ENCODE data around the gene CDH4. TPM values are rescaled to one million over a fixed set of nuclear protein-coding genes. Genes with fewer than 3 reads are reported as not detected.

The CDH4 gene
- total and polyA plus RNA-seq, 2 donors (not counting 1 experiment from before 2014, with no cell fraction given): not detected

GRCh38 chr20:61291166-61291829, 39.2 kb downstream of the CDH4 start:
- no peak for TF ChIP-seq EZH2 (IDR thresholded peaks at IDR 0.05; ENCODE audit: borderline replicate concordance, insufficient read depth, low read depth, low read length, poor library complexity, severe bottlenecking)
- no peak for TF ChIP-seq CTCF (IDR thresholded peaks at IDR 0.05)
- ChIA-PET POLR2A (no interaction called here), CTCF (no interaction called here)
- Histone ChIP-seq H3K9ac (ENCODE audit: low read length) (no peak overlapping the region), H3K9me3 (ENCODE audit: control extremely low read depth in 1 of 3, control insufficient read depth in 2 of 3, insufficient read depth in 1 of 3, low read length in 2 of 3) (peaks cover 0 to 50% (median 0%) of the 10 kb centered on the region in 3 donors), H3K27me3 (replicated peaks in 1 of 4; ENCODE audit: control extremely low read depth in 1 of 4, control insufficient read depth in 3 of 4, insufficient read depth in 4 of 4, low read length in 3 of 4) (no peaks in the 10 kb centered on the region), H3K79me2 (ENCODE audit: control insufficient read depth, insufficient read depth, low read length) (no peaks in the 10 kb centered on the region), H2AFZ (ENCODE audit: insufficient read depth, low read depth, low read length, poor library complexity, severe bottlenecking) (no peak overlapping the region), H3K4me1 (ENCODE audit: control insufficient read depth in 2 of 2, insufficient read depth in 2 of 2, low read length in 2 of 2) (no peaks in the 10 kb centered on the region), H4K20me1 (ENCODE audit: control insufficient read depth, insufficient read depth, low read length, poor library complexity, severe bottlenecking) (no peaks in the 10 kb centered on the region), H3K4me2 (replicated peaks; ENCODE audit: low read depth, low read length, poor library complexity, severe bottlenecking) (no peak overlapping the region), H3K4me3 (ENCODE audit: control extremely low read depth in 1 of 5, extremely low read depth in 1 of 5, insufficient read depth in 1 of 5, low read depth in 2 of 5, low read length in 4 of 5) (no peak overlapping the region), H3K36me3 (replicated peaks in 1 of 2; ENCODE audit: control extremely low read depth in 1 of 2, control insufficient read depth in 1 of 2, extremely low read depth in 1 of 2, insufficient read depth in 2 of 2, low read length in 1 of 2) (no peaks in the 10 kb centered on the region), H3K27ac (ENCODE audit: low read length in 2 of 2) (no peak overlapping the region)
- no peak overlapping the region for H3K4me3 Mint-ChIP-seq
- no peaks in the 10 kb centered on the region for H3K4me1 Mint-ChIP-seq
- H3K27me3 Mint-ChIP-seq: no peaks in the 10 kb centered on the region
- intact Hi-C loops (cut with micrococcal nuclease): no loop called here
- H3K27ac Mint-ChIP-seq: no peak overlapping the region
- WGBS (ENCODE audit: insufficient coverage): 91% methylated on average over 13 of the region's 17 CpGs
- DNase-seq (no peak), ATAC-seq (ENCODE audit: low read depth) (no peak)
- no peaks in the 10 kb centered on the region for H3K9me3 Mint-ChIP-seq (ENCODE audit: insufficient read depth)

GRCh38 chr20:61292391-61292790, 40.3 kb downstream of the CDH4 start:
- DNase-seq (no peak), ATAC-seq (ENCODE audit: low read depth) (no peak)
- no peaks in the 10 kb centered on the region for H3K79me2 ChIP-seq (ENCODE audit: control insufficient read depth, insufficient read depth, low read length)
- no peak overlapping the region for H3K27ac ChIP-seq (ENCODE audit: low read length in 2 of 2)
- POLR2A ChIA-PET: no interaction called here
- Mint-ChIP-seq H3K27me3 (no peaks in the 10 kb centered on the region), H3K9me3 (ENCODE audit: insufficient read depth) (no peaks in the 10 kb centered on the region), H3K27ac (no peak overlapping the region), H3K4me3 (no peak overlapping the region), H3K4me1 (no peaks in the 10 kb centered on the region)
- H3K4me3 ChIP-seq (ENCODE audit: control extremely low read depth in 1 of 5, extremely low read depth in 1 of 5, insufficient read depth in 1 of 5, low read depth in 2 of 5, low read length in 4 of 5): no peak overlapping the region
- H2AFZ ChIP-seq (ENCODE audit: insufficient read depth, low read depth, low read length, poor library complexity, severe bottlenecking): no peak overlapping the region
- H3K4me2 ChIP-seq (replicated peaks; ENCODE audit: low read depth, low read length, poor library complexity, severe bottlenecking): no peak overlapping the region
- CTCF ChIA-PET: no interaction called here
- no peak for TF ChIP-seq CTCF (IDR thresholded peaks at IDR 0.05)
- no peak for TF ChIP-seq EZH2 (IDR thresholded peaks at IDR 0.05; ENCODE audit: borderline replicate concordance, insufficient read depth, low read depth, low read length, poor library complexity, severe bottlenecking)
- peaks cover 0 to 47% (median 0%) of the 10 kb centered on the region in 3 donors for H3K9me3 ChIP-seq (ENCODE audit: control extremely low read depth in 1 of 3, control insufficient read depth in 2 of 3, insufficient read depth in 1 of 3, low read length in 2 of 3)
- no peaks in the 10 kb centered on the region for H3K4me1 ChIP-seq (ENCODE audit: control insufficient read depth in 2 of 2, insufficient read depth in 2 of 2, low read length in 2 of 2)
- no peaks in the 10 kb centered on the region for H3K27me3 ChIP-seq (replicated peaks in 1 of 4; ENCODE audit: control extremely low read depth in 1 of 4, control insufficient read depth in 3 of 4, insufficient read depth in 4 of 4, low read length in 3 of 4)
- no peaks in the 10 kb centered on the region for H4K20me1 ChIP-seq (ENCODE audit: control insufficient read depth, insufficient read depth, low read length, poor library complexity, severe bottlenecking)
- WGBS (ENCODE audit: insufficient coverage): 92% methylated on average over 11 of the region's 11 CpGs
- H3K36me3 ChIP-seq (replicated peaks in 1 of 2; ENCODE audit: control extremely low read depth in 1 of 2, control insufficient read depth in 1 of 2, extremely low read depth in 1 of 2, insufficient read depth in 2 of 2, low read length in 1 of 2): no peaks in the 10 kb centered on the region
- H3K9ac ChIP-seq (ENCODE audit: low read length): no peak overlapping the region
- intact Hi-C loops (cut with micrococcal nuclease): no loop called here

All from B cell (primary cell).